ENCODE data around the gene CBX1.

- no peak for TF ChIP-seq CTCF (IDR thresholded peaks at IDR 0.05; ENCODE audit: low read length)
- TF ChIP-seq EZH2phosphoT487 (IDR thresholded peaks at IDR 0.05; ENCODE audit: low read length): no peak
Measured at GRCh38 chr17:48054238-48055185, 46.8 kb downstream of the CBX1 start.
